SK-N-SH (cell line): ENCODE measurements around the gene DLX2. TPM values are rescaled to one million over a fixed set of nuclear protein-coding genes. Genes with fewer than 3 reads are reported as not detected.

Experiments used
- CTCF ChIA-PET: fragments of 300-600, 350-600 bp; formaldehyde crosslinking; extraction: SDS; loops from one replicate; lab custom pipeline; 2021; lab: Yijun Ruan, JAX
- POLR2A ChIA-PET: fragments of 350-600 bp; sonication (Branson Sonifier 250); formaldehyde crosslinking; extraction: SDS; loops from one replicate; lab custom pipeline; 2020; ENCODE audit warnings: antibody characterized with exemption, inconsistent platforms; lab: Yijun Ruan, JAX
- DNase-seq: peaks from one replicate; pipeline ENCODE4 v3.0.0; 2012
- H2AFZ ChIP-seq: fragments of 200-600 bp; sonication (generic); 2 replicates; pipeline ENCODE4 v1.8.1; 2016; ENCODE audit warnings: antibody characterized with exemption, mild to moderate bottlenecking, low read depth
- H3F3A ChIP-seq: fragments of 200-600 bp; sonication (generic); replicated peaks from 2 replicates; pipeline ENCODE3; 2016; ENCODE audit warnings: antibody characterized with exemption, mild to moderate bottlenecking; ENCODE audit not compliant: insufficient read depth
- H3K27ac ChIP-seq, 2 experiments: fragments of 200-500 bp in 1 of 2; fragments of 200-600 bp in 1 of 2; sonication (Bioruptor generic) in 1 of 2; sonication (generic), shearing (Covaris generic) in 1 of 2; 2 replicates each; pipeline versions ENCODE4 v1.5.1 to v1.6.1; 2014 to 2016; ENCODE audit warnings: low read depth in 2 of 2, inconsistent platforms in 1 of 2, low read length in 1 of 2, mild to moderate bottlenecking in 1 of 2, mixed read lengths in 1 of 2
- H3K27me3 ChIP-seq: fragments of 200-600 bp; sonication (generic), shearing (Covaris generic); 2 replicates; pipeline ENCODE4 v1.6.1; 2016; ENCODE audit warnings: mixed run types; ENCODE audit not compliant: insufficient read depth
- H3K36me3 ChIP-seq, 2 experiments: fragments of 200-500 bp in 1 of 2; fragments of 200-600 bp in 1 of 2; sonication (Bioruptor generic) in 1 of 2; sonication (generic) in 1 of 2; replicated peaks in 1 of 2; 2 replicates each; pipeline versions ENCODE3 to v1.5.1; 2014 to 2016; ENCODE audit warnings: low read length in 1 of 2, mild to moderate bottlenecking in 1 of 2; ENCODE audit not compliant: insufficient read depth in 2 of 2, control insufficient read depth in 1 of 2
- H3K4me1 ChIP-seq, 2 experiments: fragments of 200-500 bp in 1 of 2; fragments of 200-600 bp in 1 of 2; sonication (Bioruptor generic) in 1 of 2; sonication (generic), shearing (Covaris generic) in 1 of 2; 2 replicates each; pipeline versions ENCODE4 v1.5.1 to v1.6.1; 2014 to 2016; ENCODE audit warnings: low read depth in 1 of 2, low read length in 1 of 2, mixed run types in 1 of 2; ENCODE audit not compliant: insufficient read depth in 2 of 2, control insufficient read depth in 1 of 2
- H3K4me2 ChIP-seq: fragments of 200-600 bp; sonication (generic), shearing (Covaris generic); 2 replicates; pipeline ENCODE4 v1.6.1; 2017; ENCODE audit warnings: mixed run types
- H3K4me3 ChIP-seq, 2 experiments: fragments of 200-500 bp in 1 of 2; fragments of 200-600 bp in 1 of 2; sonication (Bioruptor generic) in 1 of 2; sonication (generic), shearing (Covaris generic) in 1 of 2; 2 replicates each; pipeline versions ENCODE4 v1.5.1 to v1.8.1; 2014 to 2016; ENCODE audit warnings: low read depth in 2 of 2, inconsistent platforms in 1 of 2, low read length in 1 of 2, mild to moderate bottlenecking in 1 of 2, mixed read lengths in 1 of 2, moderate library complexity in 1 of 2
- H3K79me2 ChIP-seq: fragments of 200-600 bp; sonication (generic); 2 replicates; pipeline ENCODE4 v1.8.1; 2017; ENCODE audit warnings: mild to moderate bottlenecking; ENCODE audit not compliant: insufficient read depth
- H3K9ac ChIP-seq: fragments of 200-600 bp; sonication (generic); 2 replicates; pipeline ENCODE4 v1.6.1; 2017; ENCODE audit warnings: mixed run types
- H3K9me2 ChIP-seq: fragments of 200-600 bp; sonication (generic); 2 replicates; pipeline ENCODE4 v1.6.1; 2017; ENCODE audit warnings: mixed run types
- H3K9me3 ChIP-seq: fragments of 200-600 bp; sonication (generic); 2 replicates; pipeline ENCODE4 v1.6.1; 2017; ENCODE audit warnings: mixed run types, mild to moderate bottlenecking, moderate library complexity
- H4K20me1 ChIP-seq: fragments of 200-600 bp; sonication (generic); 2 replicates; pipeline ENCODE4 v1.6.1; 2017; ENCODE audit warnings: mild to moderate bottlenecking, mixed run types; ENCODE audit not compliant: insufficient read depth
- ELF1 ChIP-seq: IDR thresholded peaks from 2 replicates; pipeline ENCODE4 v1.4.0; 2012
- EZH2phosphoT487 ChIP-seq: fragments of 200-600 bp; sonication (generic); IDR thresholded peaks from 2 replicates; pipeline ENCODE4 v1.6.1; 2017; ENCODE audit warnings: low read depth, mixed run types, mild to moderate bottlenecking, antibody characterized with exemption, moderate library complexity, borderline replicate concordance
- GATA2 ChIP-seq: sonication (generic); formaldehyde crosslinking; IDR thresholded peaks from 2 replicates; pipeline ENCODE4 v1.5.0; 2020; ENCODE audit warnings: mild to moderate bottlenecking, missing genetic modification reagents
- JUND ChIP-seq: IDR thresholded peaks from 2 replicates; pipeline ENCODE4 v1.4.0; 2012
- NFIC ChIP-seq: IDR thresholded peaks from 2 replicates; pipeline ENCODE4 v1.4.0; 2012; ENCODE audit warnings: borderline replicate concordance
- NRF1 ChIP-seq: IDR thresholded peaks from 2 replicates; pipeline ENCODE4 v1.6.1; 2012; ENCODE audit warnings: low read depth, mild to moderate bottlenecking, low read length
- RAD21 ChIP-seq: IDR thresholded peaks from 2 replicates; pipeline ENCODE4 v1.6.1; 2012; ENCODE audit warnings: mild to moderate bottlenecking, low read length
- RFX5 ChIP-seq: IDR thresholded peaks from 2 replicates; pipeline ENCODE4 v1.6.1; 2012; ENCODE audit warnings: mild to moderate bottlenecking, improper control_type of control experiment, low read length
- TAF1 ChIP-seq: IDR thresholded peaks from 2 replicates; pipeline ENCODE4 v1.6.1; 2012; ENCODE audit warnings: low read depth, mild to moderate bottlenecking, low read length, moderate library complexity, borderline replicate concordance
- TEAD4 ChIP-seq: IDR thresholded peaks from 2 replicates; pipeline ENCODE4 v1.4.0; 2012; ENCODE audit warnings: mild to moderate bottlenecking, borderline replicate concordance; ENCODE audit not compliant: insufficient read depth
- WGBS: methylation state at CpG from one replicate; pipeline ENCODE4 v1.1.6; 2017; ENCODE audit warnings: low lambda C conversion rate; 5-methylcytosine and 5-hydroxymethylcytosine counted together
- polyA plus RNA-seq, 3 experiments: library from polyadenylated mRNA; depleted of rRNA; stranded (reverse); fragments of >200 nt; gene quantifications; 2 replicates each; pipeline ENCODE4 v1.2.3, GENCODE V29; 2012
- TF ChIP-seq, protein P1 (sequence below): IDR thresholded peaks from 2 replicates; pipeline ENCODE4 v1.4.0; 2012; ENCODE audit warnings: low read depth
- TF ChIP-seq, protein P2 (sequence below): fragments of 200-600 bp; sonication (generic); IDR thresholded peaks from 2 replicates; pipeline ENCODE4 v1.6.1; 2017; ENCODE audit warnings: antibody characterized with exemption, mild to moderate bottlenecking, moderate library complexity
- TF ChIP-seq, protein P3 (sequence below): fragments of 150-350 bp; IDR thresholded peaks from 2 replicates; pipeline ENCODE4 v1.6.1; 2016; ENCODE audit warnings: mild to moderate bottlenecking, low read depth, low read length

The DLX2 gene
- polyA plus RNA-seq, 1 of the 3 experiments (the other 2 are of a cell fraction), result 0.02 TPM

DNA sequence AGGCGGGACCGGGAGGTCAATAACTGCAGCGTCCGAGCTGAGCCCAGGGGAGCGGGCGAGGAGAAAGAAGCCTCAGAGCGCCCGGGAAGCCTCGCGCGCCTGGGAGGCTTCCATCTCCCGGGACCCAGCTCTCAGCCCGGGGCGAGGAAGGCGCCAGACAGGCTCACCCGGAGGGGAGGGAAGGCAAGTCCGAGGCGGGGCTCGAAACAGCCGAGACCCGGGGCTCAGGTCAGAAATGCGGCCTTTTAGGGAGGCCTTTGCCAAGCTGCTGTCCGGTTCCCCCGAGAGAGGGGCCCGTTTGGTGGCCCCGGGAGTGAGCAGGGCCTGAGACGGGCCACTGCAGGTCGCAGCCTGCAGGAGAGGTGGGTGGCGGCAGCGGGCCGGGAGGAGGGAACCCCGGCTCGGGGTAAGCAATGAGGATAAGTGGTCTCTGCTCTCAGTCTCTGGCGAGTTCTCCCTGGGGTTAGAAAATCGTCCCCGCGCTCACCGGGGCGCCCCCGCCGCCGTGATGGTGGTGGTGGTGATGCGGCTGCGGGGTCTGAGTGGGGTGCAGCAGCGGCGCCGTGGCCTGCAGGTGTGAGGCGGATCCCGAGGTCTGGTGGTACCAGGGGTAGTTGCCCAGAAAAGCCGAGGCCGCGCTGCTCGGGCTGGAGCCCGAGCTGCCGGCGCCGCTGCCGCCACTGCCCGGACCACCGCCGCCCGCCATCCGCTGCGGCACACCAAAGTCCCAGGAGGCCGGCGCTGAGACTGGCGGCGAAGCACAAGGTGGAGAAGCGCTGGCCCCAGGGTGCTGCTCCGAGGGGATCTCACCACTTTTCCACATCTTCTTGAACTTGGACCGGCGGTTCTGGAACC lies 2.4 kb downstream of the DLX2 start (continued):
- TF ChIP-seq, protein P1, sequence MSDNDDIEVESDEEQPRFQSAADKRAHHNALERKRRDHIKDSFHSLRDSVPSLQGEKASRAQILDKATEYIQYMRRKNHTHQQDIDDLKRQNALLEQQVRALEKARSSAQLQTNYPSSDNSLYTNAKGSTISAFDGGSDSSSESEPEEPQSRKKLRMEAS, result no peak
- TF ChIP-seq TAF1 (no peak), TEAD4 (no peak), EZH2phosphoT487 (no peak), NRF1 (no peak), RAD21 (no peak), RFX5 (no peak), GATA2 (CRISPR knock-in tag) (no peak)
- TF ChIP-seq, protein P2, sequence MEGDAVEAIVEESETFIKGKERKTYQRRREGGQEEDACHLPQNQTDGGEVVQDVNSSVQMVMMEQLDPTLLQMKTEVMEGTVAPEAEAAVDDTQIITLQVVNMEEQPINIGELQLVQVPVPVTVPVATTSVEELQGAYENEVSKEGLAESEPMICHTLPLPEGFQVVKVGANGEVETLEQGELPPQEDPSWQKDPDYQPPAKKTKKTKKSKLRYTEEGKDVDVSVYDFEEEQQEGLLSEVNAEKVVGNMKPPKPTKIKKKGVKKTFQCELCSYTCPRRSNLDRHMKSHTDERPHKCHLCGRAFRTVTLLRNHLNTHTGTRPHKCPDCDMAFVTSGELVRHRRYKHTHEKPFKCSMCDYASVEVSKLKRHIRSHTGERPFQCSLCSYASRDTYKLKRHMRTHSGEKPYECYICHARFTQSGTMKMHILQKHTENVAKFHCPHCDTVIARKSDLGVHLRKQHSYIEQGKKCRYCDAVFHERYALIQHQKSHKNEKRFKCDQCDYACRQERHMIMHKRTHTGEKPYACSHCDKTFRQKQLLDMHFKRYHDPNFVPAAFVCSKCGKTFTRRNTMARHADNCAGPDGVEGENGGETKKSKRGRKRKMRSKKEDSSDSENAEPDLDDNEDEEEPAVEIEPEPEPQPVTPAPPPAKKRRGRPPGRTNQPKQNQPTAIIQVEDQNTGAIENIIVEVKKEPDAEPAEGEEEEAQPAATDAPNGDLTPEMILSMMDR, result no peak
- TF ChIP-seq, protein P3, sequence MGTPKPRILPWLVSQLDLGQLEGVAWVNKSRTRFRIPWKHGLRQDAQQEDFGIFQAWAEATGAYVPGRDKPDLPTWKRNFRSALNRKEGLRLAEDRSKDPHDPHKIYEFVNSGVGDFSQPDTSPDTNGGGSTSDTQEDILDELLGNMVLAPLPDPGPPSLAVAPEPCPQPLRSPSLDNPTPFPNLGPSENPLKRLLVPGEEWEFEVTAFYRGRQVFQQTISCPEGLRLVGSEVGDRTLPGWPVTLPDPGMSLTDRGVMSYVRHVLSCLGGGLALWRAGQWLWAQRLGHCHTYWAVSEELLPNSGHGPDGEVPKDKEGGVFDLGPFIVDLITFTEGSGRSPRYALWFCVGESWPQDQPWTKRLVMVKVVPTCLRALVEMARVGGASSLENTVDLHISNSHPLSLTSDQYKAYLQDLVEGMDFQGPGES, result no peak
- TF ChIP-seq, all 33 proteins: peak for 0

DNA sequence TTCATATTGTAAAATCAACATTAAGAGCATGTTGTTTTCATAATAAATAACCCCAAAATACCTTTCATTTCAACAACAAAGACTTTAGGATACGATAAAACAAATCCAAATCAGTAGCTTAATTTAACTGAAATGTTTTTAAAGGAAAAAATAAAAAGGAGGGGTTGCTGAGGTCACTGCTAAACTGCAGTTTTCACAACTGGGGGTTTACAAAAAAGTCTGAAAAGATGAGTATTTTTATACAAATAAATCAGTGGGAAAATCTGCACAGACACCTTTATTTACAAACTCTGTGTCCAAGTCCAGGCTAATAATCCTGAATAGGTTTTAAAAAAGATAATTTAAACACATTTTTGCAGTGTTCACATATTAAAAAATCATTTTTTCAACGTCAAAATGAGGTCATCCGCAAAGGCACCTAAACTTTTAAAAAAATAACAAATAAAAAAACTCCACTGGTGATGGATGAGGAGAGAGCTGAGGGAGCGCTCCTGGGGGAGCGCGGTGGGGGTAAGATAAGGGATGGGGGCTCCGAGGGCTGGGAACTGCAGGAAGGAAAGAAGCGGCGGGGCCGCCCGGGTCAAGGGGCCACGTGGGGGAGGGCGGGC lies 3.1 kb downstream of the DLX2 start:
- no peaks in the 10 kb centered on the region for H3K36me3 ChIP-seq
- H3K79me2 ChIP-seq, result no peaks in the 10 kb centered on the region
- H3K27ac ChIP-seq, result peak overlapping the region in 1 of 2 experiments; percentile 51; a peak in 2 of 4 replicates
- peak overlapping the region; percentile 41 to 58; a peak in 2 of 4 replicates for H3K4me3 ChIP-seq
- H2AFZ ChIP-seq, result peak overlapping the region; percentile 61; the same call in 1 of the 2 replicates
- H4K20me1 ChIP-seq, result no peaks in the 10 kb centered on the region
- POLR2A ChIA-PET, result no interaction called here
- H3F3A ChIP-seq, result peaks cover 23% of the 10 kb centered on the region
- DNase-seq, result no peak
- 28% methylated on average over 11 of the region's 13 CpGs for WGBS
- CTCF ChIA-PET, result interaction anchor here (0.8 to 2.0 kb wide), 8 partner anchors 9 to 529 kb away, joined by 3 to 6 read pairs (median 5); no protein-coding TSS in a partner anchor
- H3K9me3 ChIP-seq, result no peaks in the 10 kb centered on the region
- TF ChIP-seq JUND (no peak), NFIC (no peak), ELF1 (no peak)
- TF ChIP-seq, protein P3, result no peak
- peak overlapping the region; percentile 53; the same call in 1 of the 2 replicates for H3K9ac ChIP-seq
- peak overlapping the region; percentile 75; the same call in 1 of the 2 replicates for H3K4me2 ChIP-seq
- no peaks in the 10 kb centered on the region for H3K9me2 ChIP-seq
- peaks cover 22 to 39% of the 10 kb centered on the region in 2 experiments for H3K4me1 ChIP-seq
- peaks cover 45% of the 10 kb centered on the region for H3K27me3 ChIP-seq
